HG03103 (cell line): ENCODE results near the gene KCNT2.

ENCODE experiments used
- ATAC-seq: cut with Tn5 transposase; IDR thresholded peaks from one replicate; pipeline ENCODE4 v1.9.1; 2021; ENCODE audit warnings: low read depth; ENCODE audit not compliant: unreplicated experiment

The KCNT2 gene

DNA sequence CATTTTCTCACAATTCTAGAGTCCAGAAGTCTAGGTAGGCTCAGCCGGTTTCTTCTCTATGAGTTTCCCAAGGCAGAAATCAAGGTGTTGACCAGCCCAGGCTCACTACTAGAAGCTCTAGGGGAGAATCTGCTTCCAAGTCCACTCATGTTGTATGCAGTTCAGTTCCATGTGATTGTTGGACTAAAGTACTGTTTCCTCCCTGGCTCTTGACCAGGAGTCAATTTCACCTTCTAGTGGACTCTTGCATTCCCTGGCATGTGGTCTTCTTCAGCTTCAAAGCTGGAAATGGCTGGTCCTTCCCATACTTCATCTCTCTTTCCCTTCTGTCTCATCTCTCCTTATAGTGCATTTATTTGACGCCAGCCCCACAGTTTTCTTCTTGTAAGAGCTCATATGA lies 153.4 kb downstream of the KCNT2 start:
- no peak for ATAC-seq

DNA sequence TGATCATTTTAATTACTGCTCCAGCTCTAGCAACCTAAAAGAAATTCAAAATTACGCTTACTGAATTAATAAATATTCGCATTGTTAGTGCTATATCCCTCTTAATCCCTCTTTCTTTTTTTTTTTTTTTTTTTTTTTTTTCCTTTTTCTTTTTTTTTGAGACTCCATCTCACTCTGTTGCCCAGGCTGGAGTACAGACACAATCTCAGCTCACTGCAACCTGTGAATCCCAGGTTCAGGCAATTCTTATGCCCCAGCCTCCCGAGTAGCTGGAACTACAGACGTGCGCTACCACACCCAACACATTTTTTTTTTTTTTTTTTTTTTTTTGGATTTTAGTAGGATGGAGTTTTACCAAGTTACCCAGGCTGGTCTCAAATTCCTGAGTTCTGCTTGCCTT lies 157.1 kb downstream of the KCNT2 start:
- ATAC-seq, result no peak

DNA sequence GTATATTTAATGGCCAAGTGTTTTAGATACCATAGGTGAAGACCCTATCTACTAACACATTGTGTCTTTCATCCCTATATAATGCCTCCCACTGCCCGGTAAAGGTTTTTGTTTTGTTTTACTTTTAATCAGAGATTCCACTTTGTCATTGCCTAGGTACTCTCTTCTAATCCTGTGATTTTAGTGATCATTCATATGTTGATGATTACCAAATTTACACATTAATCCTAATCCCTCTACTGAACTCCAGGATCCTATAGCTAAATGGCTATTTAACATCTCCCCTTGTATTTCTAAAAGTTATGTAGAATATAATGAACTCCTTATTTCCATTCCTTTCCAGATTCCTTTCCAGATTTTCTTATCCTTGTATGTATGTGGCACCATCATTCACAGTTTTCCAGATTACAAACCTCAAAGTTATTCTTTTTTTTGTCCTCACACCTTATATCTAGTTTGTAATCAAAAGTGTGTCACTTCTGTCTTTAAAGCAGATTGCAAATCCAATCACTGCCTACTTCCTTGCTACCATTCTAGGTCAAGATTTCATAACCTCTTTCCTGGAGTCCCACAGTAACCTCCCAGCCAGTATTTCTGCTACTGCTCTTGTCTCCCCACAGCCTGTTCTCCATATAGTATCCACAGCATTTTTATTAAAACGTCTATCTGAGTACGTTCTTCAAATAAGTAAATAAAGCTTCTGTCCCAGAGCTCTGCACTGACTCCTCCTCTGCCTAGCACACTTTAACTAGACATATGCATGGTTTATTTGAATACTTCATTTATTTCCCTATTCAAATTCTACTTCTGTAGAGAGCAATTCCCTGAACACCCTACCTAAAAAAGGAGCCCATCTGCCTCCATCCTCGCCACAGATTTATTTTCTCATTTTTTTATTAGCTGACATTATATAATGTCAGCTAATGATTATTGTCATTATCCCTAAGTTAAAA lies 157.8 kb downstream of the KCNT2 start:
- ATAC-seq, result no peak

DNA sequence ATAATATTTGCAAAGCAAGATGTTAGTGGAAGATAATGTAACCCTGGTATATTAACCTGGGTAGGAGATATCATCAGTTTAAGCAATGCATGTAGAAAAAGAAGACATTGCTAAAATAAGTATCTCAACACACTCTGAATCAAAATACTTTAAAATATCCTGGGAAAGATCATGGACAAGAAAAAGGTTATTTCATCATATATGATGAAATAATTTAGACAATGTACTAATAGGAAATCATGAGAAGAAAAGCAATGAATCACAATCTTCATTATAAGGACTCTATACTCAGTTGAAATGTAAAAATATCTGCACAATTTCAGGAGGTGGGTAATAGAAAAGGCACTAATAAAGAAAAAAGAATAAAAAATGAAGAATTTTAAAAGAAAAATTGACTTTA lies 158.8 kb downstream of the KCNT2 start:
- ATAC-seq, result no peak

DNA sequence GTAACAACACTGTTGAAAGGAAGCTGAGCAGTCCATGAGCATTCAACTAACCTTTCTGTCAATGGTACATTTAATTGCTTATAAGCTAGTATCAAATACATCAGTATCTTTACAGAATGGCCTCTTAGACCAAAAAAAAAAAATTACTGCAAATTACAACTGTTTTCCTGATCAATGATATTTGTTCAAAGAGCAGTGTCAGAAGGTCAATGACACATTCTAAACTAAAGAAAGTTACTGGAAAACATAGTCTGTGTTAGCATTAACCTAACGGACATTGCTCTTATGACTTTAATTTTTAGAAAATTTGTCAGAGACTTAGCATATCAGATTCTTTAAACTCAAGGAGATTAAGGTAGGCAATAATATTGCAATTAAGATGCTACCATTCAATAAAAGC lies 162.5 kb downstream of the KCNT2 start:
- ATAC-seq, result no peak

DNA sequence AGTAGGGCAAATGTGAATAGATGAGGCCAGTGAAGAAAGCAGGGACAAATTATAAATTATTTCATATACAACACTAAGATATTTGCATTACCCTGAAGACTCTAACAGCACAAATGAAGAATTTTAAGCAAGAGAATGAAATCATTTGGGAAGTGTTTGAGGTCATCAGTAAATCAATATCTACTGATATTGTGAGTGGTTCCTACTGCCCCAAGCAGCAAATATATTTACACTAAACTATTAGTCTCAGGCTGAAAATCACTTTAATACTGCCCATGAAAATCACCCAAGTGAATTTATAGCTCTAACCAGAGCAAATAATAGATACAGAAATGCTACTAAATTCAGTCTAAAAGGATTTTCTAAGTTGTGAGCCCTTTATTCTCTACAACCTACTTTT lies 163.6 kb downstream of the KCNT2 start:
- ATAC-seq, result no peak

DNA sequence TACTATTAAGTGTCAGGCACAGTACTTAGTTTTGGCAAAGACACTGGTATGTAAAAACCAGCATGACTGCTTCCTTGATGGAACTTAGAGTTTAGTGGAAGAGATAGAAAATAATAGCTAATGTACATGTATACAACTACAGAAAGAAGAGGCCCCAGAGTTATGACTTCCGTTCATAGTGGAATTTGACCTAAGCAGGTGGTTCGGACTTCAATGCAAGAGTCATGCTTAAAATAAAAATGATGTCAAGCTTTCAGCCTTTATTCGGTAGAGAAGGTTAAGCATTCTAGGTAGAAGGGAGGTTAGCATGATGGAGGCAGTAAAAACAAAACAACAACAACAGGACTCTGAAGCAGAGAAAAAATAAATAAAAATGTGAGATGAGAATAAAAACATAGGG lies 165.9 kb downstream of the KCNT2 start:
- no peak for ATAC-seq

DNA sequence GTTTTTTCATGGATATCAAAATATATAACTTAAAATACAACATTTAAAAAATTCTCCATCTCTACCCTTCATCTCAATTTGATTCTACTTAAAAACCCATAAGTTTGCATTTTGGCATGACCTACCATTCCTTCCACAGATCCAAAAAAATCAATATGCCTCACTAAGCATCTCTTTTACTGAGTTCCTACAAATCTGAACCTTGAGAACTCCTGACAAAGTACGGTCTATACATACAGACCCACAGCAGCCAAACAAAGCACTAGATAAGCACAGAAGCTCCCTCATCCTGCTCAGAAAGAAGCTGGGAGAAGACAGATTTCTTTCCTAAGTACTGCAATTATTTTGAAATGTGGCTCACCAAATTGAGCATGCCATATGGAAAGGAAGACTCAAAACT lies 167.5 kb downstream of the KCNT2 start:
- ATAC-seq, result no peak

DNA sequence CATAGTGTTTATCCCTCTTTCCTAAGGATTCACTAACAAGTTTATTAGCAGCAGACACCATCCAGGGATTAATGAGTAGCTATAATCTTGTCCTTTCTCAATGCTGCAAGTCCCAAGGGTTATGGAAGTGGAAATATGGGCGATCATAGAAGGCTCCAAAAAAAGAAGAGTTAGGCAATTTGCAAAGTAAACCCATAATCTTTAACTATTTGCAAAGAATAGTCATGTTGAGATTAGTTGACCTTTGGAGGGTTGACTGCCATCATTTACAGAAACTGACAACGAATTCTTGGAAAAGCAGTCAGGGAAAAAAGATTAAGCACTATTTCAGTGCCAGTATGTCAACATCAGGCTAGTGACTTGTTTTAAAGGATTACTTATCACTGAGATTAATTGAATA lies 169.9 kb downstream of the KCNT2 start:
- ATAC-seq, result no peak

DNA sequence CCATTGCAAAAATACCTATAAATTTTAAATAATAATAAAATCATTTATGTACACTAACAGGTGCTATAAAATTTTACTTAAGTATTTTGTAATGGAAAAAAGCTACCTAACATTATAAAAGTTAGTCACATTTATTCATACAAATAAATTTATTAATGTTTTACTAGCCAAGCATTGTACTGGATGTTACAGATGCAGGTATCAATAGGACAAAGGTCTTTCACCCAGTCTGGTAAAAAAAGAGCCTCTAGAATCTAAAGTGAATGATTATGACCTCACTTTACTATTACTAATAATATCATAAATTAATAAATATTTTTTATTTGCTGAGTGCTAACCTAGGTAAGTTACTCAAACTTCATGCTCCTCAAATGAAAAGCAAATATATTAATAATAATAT lies 170.6 kb downstream of the KCNT2 start:
- ATAC-seq, result no peak

DNA sequence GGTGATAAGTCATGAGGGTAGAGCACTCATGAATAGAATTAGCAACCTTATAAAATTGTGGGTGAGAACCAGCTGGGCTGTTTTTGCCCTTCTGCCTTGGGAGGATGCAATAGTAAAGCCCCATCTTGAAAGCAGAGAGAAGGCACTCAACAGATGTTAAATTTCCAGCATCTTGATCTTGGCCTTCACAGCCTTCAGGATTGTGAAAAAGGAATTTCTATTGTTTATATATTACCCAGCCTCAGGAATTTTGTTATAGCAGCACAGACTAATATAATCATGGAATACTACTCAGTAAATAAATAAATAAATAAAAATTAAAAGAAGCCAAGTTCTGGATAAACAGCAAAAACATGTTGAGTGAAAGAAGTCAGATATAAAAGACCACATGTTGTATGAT lies 175.2 kb downstream of the KCNT2 start:
- no peak for ATAC-seq

DNA sequence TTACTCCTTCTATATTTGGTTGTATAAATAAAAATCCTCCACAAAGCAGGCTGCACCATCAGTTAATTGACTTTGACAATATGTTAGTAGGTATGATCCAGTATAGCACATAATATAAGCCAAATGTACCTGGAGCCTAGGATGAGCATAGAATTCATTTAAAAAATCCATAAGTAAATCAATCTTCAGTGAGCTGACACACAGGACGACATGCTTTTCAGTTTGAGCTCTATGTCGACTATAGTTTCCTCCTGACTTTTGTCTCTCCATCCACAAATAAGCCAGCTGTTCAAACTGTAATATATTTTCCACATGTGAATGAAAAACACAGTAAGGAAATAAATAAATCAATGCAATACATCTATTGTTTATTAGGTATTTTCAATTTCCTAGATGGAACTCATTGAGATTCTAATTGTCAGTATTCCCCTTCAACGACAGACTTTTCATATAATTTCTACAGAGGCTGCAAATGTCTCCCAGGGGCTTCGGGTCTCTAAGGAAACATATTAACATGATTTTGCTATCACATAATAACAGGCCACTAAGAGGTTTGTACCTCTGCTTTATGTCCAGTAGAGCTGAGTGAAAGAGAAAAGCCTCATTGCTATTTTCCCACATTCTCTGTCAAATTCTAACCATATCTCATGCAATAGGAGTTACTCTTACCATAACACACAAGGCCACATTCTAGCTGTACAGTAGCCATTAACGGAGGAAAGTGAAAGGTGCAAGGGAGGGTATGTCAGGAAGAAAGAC lies 180.1 kb downstream of the KCNT2 start:
- no peak for ATAC-seq

DNA sequence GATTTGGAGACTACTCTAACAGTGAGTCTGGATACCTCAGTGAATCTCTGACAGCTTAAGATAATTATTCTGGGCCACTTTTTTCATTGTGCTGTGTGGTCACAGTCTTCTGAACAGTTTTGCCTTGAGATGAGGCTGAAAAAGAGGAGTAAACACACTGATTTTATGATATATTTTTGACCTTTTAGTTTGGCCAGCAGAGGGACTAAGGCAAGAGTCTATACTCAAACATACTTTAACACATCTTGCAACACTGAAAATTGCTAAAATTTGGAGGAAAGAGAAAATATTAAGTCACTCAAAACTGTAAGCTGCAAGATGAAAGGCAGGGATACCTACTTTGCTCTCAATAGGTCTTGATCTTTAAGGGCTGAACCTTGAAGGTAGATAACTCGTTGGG lies 182.7 kb downstream of the KCNT2 start:
- no peak for ATAC-seq

DNA sequence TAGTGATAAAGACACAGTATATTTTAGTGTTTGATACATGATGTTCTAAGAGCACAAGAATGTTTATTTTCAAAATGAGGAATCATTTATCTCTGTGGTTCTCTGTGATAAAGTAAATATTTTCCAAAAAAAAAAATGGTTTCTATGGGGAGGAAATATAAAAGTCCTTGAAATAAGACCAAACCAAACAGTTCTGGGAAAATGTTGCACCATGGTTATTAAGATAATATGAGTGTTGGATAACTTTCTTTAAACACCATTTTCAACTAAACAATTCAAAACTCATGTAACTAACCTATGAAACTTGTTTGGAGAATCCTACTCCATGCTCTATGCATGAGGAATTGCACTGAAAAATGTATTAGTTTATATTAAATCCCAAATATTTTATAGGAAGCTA lies 184.6 kb downstream of the KCNT2 start:
- ATAC-seq, result no peak

DNA sequence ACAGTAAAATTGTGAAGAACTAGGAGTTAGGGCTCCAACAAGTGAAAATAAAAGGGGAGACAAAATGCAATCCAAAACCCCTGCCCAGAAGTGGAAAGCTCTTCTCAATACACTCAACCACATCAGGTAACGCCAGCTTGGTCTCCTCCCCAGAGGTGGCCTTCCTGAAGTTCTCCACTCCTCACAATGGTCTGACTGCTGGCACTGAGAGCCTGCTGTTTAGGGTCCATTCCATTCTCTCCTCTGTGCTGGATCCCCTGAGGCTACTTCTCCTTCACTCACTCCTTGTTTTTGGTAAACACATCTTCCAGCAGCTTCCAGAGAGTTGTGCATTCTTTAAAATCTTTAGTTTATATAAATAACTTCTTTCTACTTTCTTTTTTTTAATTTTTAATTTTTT lies 189.5 kb downstream of the KCNT2 start:
- no peak for ATAC-seq

DNA sequence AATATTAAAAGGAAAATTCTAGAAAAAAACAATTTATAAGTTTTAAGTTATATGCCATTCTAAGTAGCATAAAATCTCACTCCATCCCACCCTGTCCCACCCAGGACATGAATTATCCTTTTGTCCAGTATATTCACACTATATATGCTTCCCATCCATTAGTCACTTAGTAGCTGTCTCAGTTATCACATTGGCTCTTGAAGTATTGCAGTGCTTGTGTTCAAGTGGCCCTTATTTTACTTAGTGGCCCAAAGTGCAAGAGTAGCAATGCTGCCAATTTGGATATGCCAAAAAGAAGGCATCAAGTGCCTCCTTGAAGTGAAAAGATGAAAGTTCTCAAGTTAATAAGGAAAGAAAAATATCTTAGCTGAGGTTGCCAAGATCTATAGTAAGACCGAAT lies 192.3 kb downstream of the KCNT2 start:
- no peak for ATAC-seq

DNA sequence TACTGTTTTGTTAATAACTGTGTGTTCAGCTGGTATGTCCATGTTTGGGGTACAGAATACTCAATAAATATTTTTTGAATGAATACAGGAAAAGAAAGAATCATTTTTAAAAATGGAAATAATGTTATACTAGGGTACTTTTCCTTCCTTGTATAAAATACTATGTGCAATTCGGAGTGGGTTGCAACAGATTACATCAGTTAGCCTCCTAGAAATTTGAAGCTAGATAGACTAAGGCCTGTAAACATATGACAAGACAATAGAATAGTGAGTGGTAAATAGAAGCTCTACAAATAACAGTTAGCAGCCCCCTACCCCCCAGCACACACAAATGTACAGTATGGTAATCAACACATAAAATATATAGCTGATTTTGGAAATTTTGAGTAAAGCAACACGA lies 195.9 kb downstream of the KCNT2 start:
- ATAC-seq, result no peak

DNA sequence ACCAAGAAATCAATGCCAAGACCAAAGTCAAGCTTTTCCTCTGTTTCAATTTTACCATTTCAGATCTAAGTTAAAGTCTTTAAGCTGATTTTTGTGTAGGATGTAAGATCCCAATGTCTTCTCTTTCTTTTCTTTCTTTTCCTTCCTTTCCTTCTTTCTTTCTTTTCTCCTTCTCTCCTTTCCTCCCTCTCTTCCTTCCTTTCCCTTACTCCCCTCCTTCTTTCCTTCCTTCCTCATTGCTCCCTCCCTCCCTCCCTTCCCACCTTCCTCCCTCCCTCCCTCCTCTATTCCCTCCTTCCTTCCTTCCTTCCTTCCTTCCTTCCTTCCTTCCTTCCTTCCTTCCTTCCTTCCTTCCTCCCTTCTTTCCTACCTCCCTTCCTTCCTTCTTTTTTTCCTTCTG lies 197.5 kb downstream of the KCNT2 start:
- ATAC-seq, result no peak

DNA sequence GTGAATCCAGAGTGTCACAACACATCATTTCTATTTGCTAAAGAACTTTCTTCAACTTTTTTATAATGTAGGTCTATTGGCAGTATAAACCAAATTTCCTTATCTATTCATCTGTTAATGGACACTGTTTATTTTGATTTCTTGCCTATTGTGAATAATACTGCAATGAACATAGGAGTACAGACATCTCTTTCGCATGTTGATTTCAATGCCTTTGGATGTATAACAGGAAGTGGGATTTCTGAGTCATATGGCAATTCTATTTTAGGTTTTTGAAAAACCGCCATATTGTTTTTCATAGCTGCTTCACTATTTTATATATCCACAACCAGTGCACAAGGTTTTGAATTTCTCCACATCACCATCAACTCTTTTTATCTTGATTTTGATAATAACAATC lies 198.7 kb downstream of the KCNT2 start:
- ATAC-seq, result no peak

DNA sequence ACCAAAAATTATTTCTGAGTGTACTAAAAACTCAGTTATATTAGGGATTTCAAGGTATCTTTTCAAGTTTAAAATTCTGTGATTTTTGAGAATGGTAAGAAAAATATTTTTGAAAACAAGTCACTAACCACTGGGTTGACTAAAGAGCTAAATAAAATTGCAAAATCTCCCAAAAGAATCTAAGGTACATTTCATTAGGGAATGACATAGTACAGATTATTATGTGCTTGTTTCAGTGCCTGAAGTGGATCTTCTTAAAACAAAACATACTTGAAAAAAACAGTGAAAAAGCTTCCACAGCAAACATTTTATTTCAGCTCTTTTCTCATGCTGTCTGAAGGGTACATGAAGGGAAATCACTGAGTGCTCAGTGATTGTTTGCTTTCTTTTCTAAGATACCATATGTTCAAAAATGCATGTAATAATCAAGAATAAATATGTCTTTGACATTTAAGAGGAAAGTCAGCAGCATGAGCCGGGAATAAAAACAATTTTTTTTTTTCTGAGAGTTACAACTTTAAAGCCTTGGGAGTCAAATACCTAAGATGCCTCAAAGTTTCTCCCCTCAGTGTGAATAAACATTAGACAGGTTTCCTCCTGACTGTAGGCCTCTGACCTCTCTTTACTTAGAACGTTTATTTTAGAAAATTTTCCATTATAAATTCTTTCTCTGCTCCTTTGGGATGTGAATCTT lies 200.7 kb downstream of the KCNT2 start:
- ATAC-seq, result no peak

DNA sequence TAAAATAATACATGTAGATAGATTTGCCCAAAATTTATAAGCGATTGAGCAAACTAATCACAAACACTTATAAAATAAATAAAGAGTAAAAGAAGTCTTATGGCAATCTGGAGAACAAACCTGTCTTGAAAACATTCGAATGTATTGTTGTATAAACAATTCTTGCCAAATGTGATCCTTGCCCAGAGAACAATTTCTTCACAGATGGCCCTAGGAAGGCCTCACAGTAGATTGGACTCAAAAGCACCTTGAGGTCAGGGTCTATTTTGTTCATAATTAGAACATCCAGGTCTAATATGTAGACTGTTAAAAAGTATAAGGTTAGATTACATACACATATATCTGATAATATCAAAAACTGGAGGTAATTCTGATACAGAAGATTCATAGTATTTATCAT lies 202.4 kb downstream of the KCNT2 start:
- no peak for ATAC-seq
